NOMO-1 treated with DMSO at 0.1 percent for 48 hours (cell line): Measurements from ENCODE around the gene KIF3A.
A peak's percentile ranks its signal among the peaks of the same experiment; 100 is the strongest.

ENCODE experiments used
- DNase-seq: peaks from one replicate; lab custom pipeline; 2025; ENCODE audit not compliant: unreplicated experiment; lab: John Stamatoyannopoulos, UW

The KIF3A gene

GRCh38 chr5:132736853-132737833 lies at the start of gene KIF3A:
Gene KIF3A, minus strand, starts transcription at chr5:132737546. Its CDS starts 127 bp downstream, at chr5:132737419.
- DNase-seq: peak; percentile 92

- no peak for DNase-seq
Observed at GRCh38 chr5:132787076-132787475, 49.7 kb upstream of the KIF3A start.

GRCh38 chr5:132785864-132786263 lies 48.5 kb upstream of the KIF3A start:
- no peak for DNase-seq

- DNase-seq: no peak
Observed at GRCh38 chr5:132785365-132785764, 48.0 kb upstream of the KIF3A start.

GRCh38 chr5:132782101-132782500 lies 44.8 kb upstream of the KIF3A start:
- DNase-seq: peak; percentile 61

GRCh38 chr5:132781029-132781428 lies 43.7 kb upstream of the KIF3A start:
- no peak for DNase-seq

- DNase-seq: no peak
Observed at GRCh38 chr5:132780577-132780976, 43.2 kb upstream of the KIF3A start.

- DNase-seq: no peak
Observed at GRCh38 chr5:132779961-132780360, 42.6 kb upstream of the KIF3A start.

GRCh38 chr5:132778856-132779255 lies 41.5 kb upstream of the KIF3A start:
- DNase-seq: no peak

- DNase-seq: no peak
Observed at GRCh38 chr5:132778129-132778528, 40.8 kb upstream of the KIF3A start.

GRCh38 chr5:132777209-132778069 lies 40.1 kb upstream of the KIF3A start, which contains the start of gene SEPTIN8:
Gene SEPTIN8, minus strand, starts transcription at chr5:132777239. Its CDS starts 102 bp downstream, at chr5:132777137.
- DNase-seq: peak; percentile 32

- DNase-seq: no peak
Observed at GRCh38 chr5:132776938-132777208, 39.5 kb upstream of the KIF3A start.

- no peak for DNase-seq
Observed at GRCh38 chr5:132776131-132776937, 39.0 kb upstream of the KIF3A start.

GRCh38 chr5:132775476-132775961 lies 38.2 kb upstream of the KIF3A start:
- DNase-seq: no peak

GRCh38 chr5:132774896-132775295 lies 37.5 kb upstream of the KIF3A start:
- DNase-seq: no peak

- DNase-seq: no peak
Observed at GRCh38 chr5:132774406-132774805, 37.1 kb upstream of the KIF3A start.

- DNase-seq: no peak
Observed at GRCh38 chr5:132773601-132774355, 36.4 kb upstream of the KIF3A start.

GRCh38 chr5:132773114-132773513 lies 35.8 kb upstream of the KIF3A start:
- no peak for DNase-seq

GRCh38 chr5:132772291-132773070 lies 35.1 kb upstream of the KIF3A start:
- DNase-seq: no peak
